Measurements from ENCODE around the gene RNF212. TPM values are rescaled to one million over a fixed set of nuclear protein-coding genes. Genes with fewer than 3 reads are reported as not detected.
A peak's percentile ranks its signal among the peaks of the same experiment; 100 is the strongest.

RNF212 gene
- total and polyA plus RNA-seq, 2 of the 13 experiments (the other 11 are each of a cell fraction or from before 2014, with no cell fraction given): not detected

- no peak for TF ChIP-seq RBAK (CRISPR knock-in tag; IDR thresholded peaks at IDR 0.05)
- no peak for TF ChIP-seq ZNF629 (CRISPR knock-in tag; conservative IDR thresholded peaks at IDR 0.05)
- TF ChIP-seq ARNT2 (CRISPR knock-in tag; IDR thresholded peaks at IDR 0.05; ENCODE audit: low read depth): 0 out of 2 replicates have a peak, but pooled peaks have one; percentile 30
- TF ChIP-seq RFX3 (CRISPR knock-in tag; IDR thresholded peaks at IDR 0.05): no peak
- TF ChIP-seq AGO2 (optimal IDR thresholded peaks at IDR 0.05; ENCODE audit: low read depth, low read length): peak; percentile 81
- TF ChIP-seq POLR2G (IDR thresholded peaks at IDR 0.05; ENCODE audit: low read depth, low read length): peak; percentile 23; the same call in 1 of the 2 replicates
- TF ChIP-seq CHCHD3 (CRISPR knock-in tag; IDR thresholded peaks at IDR 0.05): peak; percentile 66; the same call in 1 of the 2 replicates
Measured at GRCh38 chr4:1028574-1029220, 84.7 kb downstream of the RNF212 start (continued).

- POLR2A ChIA-PET: no interaction called here
- ATAC-seq: peak; percentile 10
- H3K4me1 ChIP-seq (ENCODE audit: insufficient read depth, low read length): peaks cover 31% of the 10 kb centered on the region
- no peak overlapping the region for H2AFZ ChIP-seq (ENCODE audit: low read length)
- CTCF ChIA-PET (ENCODE audit: low intra/inter-chr PET ratio, low total read pairs): no interaction called here
- peaks cover 20 to 47% of the 10 kb centered on the region in 2 experiments for H3K27me3 ChIP-seq (ENCODE audit: control insufficient read depth in 1 of 2, insufficient read depth in 2 of 2, low read length in 2 of 2)
- H3K9ac ChIP-seq (ENCODE audit: insufficient read depth, low read depth, low read length): no peak overlapping the region
- in situ Hi-C loops (cut with HindIII; ENCODE audit: extremely low pct_ligation_motif_present, low pct_unique_long_range_greater_than_20kb): no loop called here
- intact Hi-C loops (cut with micrococcal nuclease; ENCODE audit: unreplicated experiment): no loop called here
- H3K4me3 ChIP-seq (replicated peaks in 1 of 3; ENCODE audit: insufficient read depth in 1 of 3, low read depth in 2 of 3, low read length in 3 of 3): no peak overlapping the region
- BruUV-seq (replicated peaks): no TSS peak
- FAIRE-seq: no peak
- DNase-seq (ENCODE audit: low spot score): no peak
- H3K27ac ChIP-seq (ENCODE audit: extremely low read length, insufficient read depth, low read length): no peak overlapping the region
- no peaks in the 10 kb centered on the region for H3K9me3 ChIP-seq (ENCODE audit: low read length)
- no peaks in the 10 kb centered on the region for H3K79me2 ChIP-seq (ENCODE audit: insufficient read depth, low read length)
- H4K20me1 ChIP-seq (ENCODE audit: insufficient read depth, low read length): no peaks in the 10 kb centered on the region; the same call in 1 of the 2 replicates
- no peak overlapping the region; the same call in 1 of the 2 replicates for H3K4me2 ChIP-seq (ENCODE audit: low read depth, low read length)
- peaks cover 6 to 12% of the 10 kb centered on the region in 2 experiments; a peak in 3 of 5 replicates for H3K36me3 ChIP-seq (replicated peaks in 1 of 2; ENCODE audit: control insufficient read depth in 1 of 2, insufficient read depth in 2 of 2, low read length in 2 of 2)
- 0% methylated on average over 1 of the region's 9 CpGs for WGBS (ENCODE audit: low lambda C conversion rate)
- no peak for TF ChIP-seq FOSL2 (CRISPR knock-in tag; IDR thresholded peaks at IDR 0.05)
- TF ChIP-seq LBX2 (CRISPR knock-in tag; IDR thresholded peaks at IDR 0.05; ENCODE audit: borderline replicate concordance): no peak
- peak; percentile 97 for TF ChIP-seq AKAP8 (CRISPR knock-in tag; IDR thresholded peaks at IDR 0.05)
- no peak for TF ChIP-seq ZMAT3 (CRISPR knock-in tag; conservative IDR thresholded peaks at IDR 0.05)
- TF ChIP-seq RERE (CRISPR knock-in tag; IDR thresholded peaks at IDR 0.05; ENCODE audit: low read depth): no peak
- TF ChIP-seq ZNF18 (CRISPR knock-in tag; IDR thresholded peaks at IDR 0.05; ENCODE audit: insufficient replicate concordance): no peak
- TF ChIP-seq ZNF225 (CRISPR knock-in tag; IDR thresholded peaks at IDR 0.05): no peak
- no peak for TF ChIP-seq ZNF839 (CRISPR knock-in tag; IDR thresholded peaks at IDR 0.05; ENCODE audit: borderline replicate concordance)
- TF ChIP-seq ZNF30 (CRISPR knock-in tag; IDR thresholded peaks at IDR 0.05): no peak
Measured at GRCh38 chr4:1027915-1028238, 85.5 kb downstream of the RNF212 start.

All from HepG2 (cell line).